GM23248 (cell line): ENCODE measurements around the gene ADAMTS7. TPM values are rescaled to one million over a fixed set of nuclear protein-coding genes. Genes with fewer than 3 reads are reported as not detected.

Experiments used
- DNase-seq: peaks from one replicate; pipeline ENCODE4 v3.0.0-alpha.2; 2015
- H2AFZ ChIP-seq: fragments of 200-600 bp; sonication (generic); 2 replicates; pipeline ENCODE4 v1.6.1; 2016; ENCODE audit warnings: antibody characterized with exemption
- H3F3A ChIP-seq: fragments of 200-600 bp; sonication (generic); 2 replicates; pipeline ENCODE4 v1.6.1; 2016; ENCODE audit warnings: mild to moderate bottlenecking, antibody characterized with exemption, mixed run types; ENCODE audit not compliant: insufficient read depth
- H3K27ac ChIP-seq: fragments of 200-600 bp; sonication (generic); 2 replicates; pipeline ENCODE4 v1.5.1; 2016; ENCODE audit warnings: mild to moderate bottlenecking
- H3K27me3 ChIP-seq: fragments of 200-600 bp; sonication (generic); replicated peaks from 2 replicates; pipeline ENCODE4 v1.6.1; 2016; ENCODE audit warnings: mild to moderate bottlenecking; ENCODE audit not compliant: insufficient read depth
- H3K36me3 ChIP-seq: fragments of 200-600 bp; sonication (generic); 2 replicates; pipeline ENCODE4 v1.6.1; 2016; ENCODE audit warnings: low read depth, mild to moderate bottlenecking
- H3K4me1 ChIP-seq: fragments of 200-600 bp; sonication (generic); 2 replicates; pipeline ENCODE4 v1.6.1; 2016; ENCODE audit warnings: mild to moderate bottlenecking; ENCODE audit not compliant: insufficient read depth
- H3K4me2 ChIP-seq: fragments of 200-600 bp; sonication (generic); one replicate; pipeline ENCODE4 v1.6.1; 2016; ENCODE audit warnings: mild to moderate bottlenecking; ENCODE audit not compliant: unreplicated experiment
- H3K4me3 ChIP-seq: fragments of 200-600 bp; sonication (generic); 2 replicates; pipeline ENCODE4 v1.5.1; 2016; ENCODE audit warnings: mild to moderate bottlenecking
- H3K79me2 ChIP-seq: fragments of 200-600 bp; sonication (generic); 2 replicates; pipeline ENCODE4 v1.6.1; 2016; ENCODE audit warnings: mild to moderate bottlenecking; ENCODE audit not compliant: insufficient read depth
- H3K9ac ChIP-seq: fragments of 200-600 bp; sonication (generic); 2 replicates; pipeline ENCODE4 v1.6.1; 2016; ENCODE audit warnings: mild to moderate bottlenecking
- H3K9me2 ChIP-seq: fragments of 200-600 bp; sonication (generic); 2 replicates; pipeline ENCODE4 v1.6.1; 2016; ENCODE audit warnings: mixed run types, mild to moderate bottlenecking, moderate library complexity; ENCODE audit not compliant: insufficient read depth
- H3K9me3 ChIP-seq: fragments of 200-600 bp; sonication (generic); one replicate; pipeline ENCODE4 v1.6.1; 2017; ENCODE audit warnings: low read depth
- H4K20me1 ChIP-seq: fragments of 200-600 bp; sonication (generic); 2 replicates; pipeline ENCODE4 v1.6.0; 2016; ENCODE audit not compliant: insufficient read depth
- EZH2 ChIP-seq: fragments of 200-600 bp; sonication (generic); IDR thresholded peaks from 2 replicates; pipeline ENCODE4 v1.6.1; 2018; ENCODE audit warnings: antibody characterized with exemption, mild to moderate bottlenecking; ENCODE audit not compliant: insufficient read depth, poor library complexity, severe bottlenecking
- EZH2phosphoT487 ChIP-seq: fragments of 200-600 bp; sonication (generic); IDR thresholded peaks from 2 replicates; pipeline ENCODE4 v1.6.1; 2018; ENCODE audit warnings: antibody characterized with exemption, moderate library complexity, mild to moderate bottlenecking, low read depth; ENCODE audit not compliant: insufficient read depth
- WGBS, 2 experiments: methylation state at CpG; one replicate each; pipeline ENCODE4 v1.1.6; 2015 to 2017; ENCODE audit warnings: low lambda C conversion rate in 2 of 2, low coverage in 1 of 2; ENCODE audit errors: missing lambda C conversion rate in 2 of 2; 5-methylcytosine and 5-hydroxymethylcytosine counted together
- in situ Hi-C: fragments of 300-500 bp; cut with MboI; formaldehyde crosslinking; loops from 2 replicates; pipeline ENCODE4 v1.15.0; 2020
- polyA plus RNA-seq: library from polyadenylated mRNA; unstranded; fragments of >200 nt; fragmentation: Nextera tagmentation; extraction: Ambion mirVana; gene quantifications from 2 replicates; pipeline ENCODE4 v1.2.1, GENCODE V29; 2016
- total RNA-seq: library from RNA; depleted of rRNA; stranded (reverse); fragments of >200 nt; shearing (Covaris generic); gene quantifications from 2 replicates; pipeline ENCODE4 v1.2.3, GENCODE V29; 2014

ADAMTS7 gene
- total and polyA plus RNA-seq, 2 experiments from 2014 or later = 0.89 to 2.4 TPM

- in situ Hi-C loops = no loop called here
- Histone ChIP-seq H3K9me2 (no peaks in the 10 kb centered on the region), H3F3A (no peaks in the 10 kb centered on the region), H3K79me2 (no peaks in the 10 kb centered on the region), H3K4me2 (no peak overlapping the region), H3K27me3 (peaks cover 9% of the 10 kb centered on the region; the same call in 1 of the 2 replicates), H4K20me1 (no peaks in the 10 kb centered on the region), H3K4me1 (no peaks in the 10 kb centered on the region), H3K36me3 (no peaks in the 10 kb centered on the region), H3K27ac (no peak overlapping the region), H2AFZ (no peak overlapping the region), H3K9ac (no peak overlapping the region), H3K4me3 (no peak overlapping the region), H3K9me3 (no peaks in the 10 kb centered on the region)
- TF ChIP-seq EZH2 (no peak), EZH2phosphoT487 (no peak)
- DNase-seq = peak; percentile 43
- WGBS, 2 experiments = 11 to 24% methylated on average over 3 of the region's 3 CpGs
Measured at GRCh38 chr15:78838489-78838888, 27.2 kb upstream of the ADAMTS7 start.

DNA sequence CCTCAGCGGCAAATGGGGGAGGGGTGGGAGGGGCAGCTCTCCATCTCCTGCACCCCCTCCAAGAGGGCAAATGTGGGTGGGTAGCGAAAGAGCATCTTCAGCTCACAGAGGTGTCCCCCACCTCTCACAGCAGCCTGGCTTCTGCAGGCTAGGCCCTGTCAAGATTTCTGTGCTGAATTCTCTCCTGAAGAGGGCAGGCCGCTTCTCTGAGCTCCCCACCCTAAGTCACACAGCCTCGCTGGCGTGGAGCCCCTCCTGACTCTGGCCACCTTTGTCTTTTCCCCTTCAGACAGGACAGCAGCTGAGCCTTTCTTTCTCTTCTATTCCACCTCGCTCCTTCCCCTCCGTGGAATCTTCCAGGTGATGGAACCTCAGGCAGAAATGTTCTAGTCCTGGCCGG, 26.3 kb upstream of the ADAMTS7 start:
- Histone ChIP-seq H3K9me3 (no peaks in the 10 kb centered on the region), H3K4me1 (no peaks in the 10 kb centered on the region), H2AFZ (no peak overlapping the region), H3K4me3 (no peak overlapping the region), H4K20me1 (no peaks in the 10 kb centered on the region), H3K36me3 (no peaks in the 10 kb centered on the region), H3K79me2 (no peaks in the 10 kb centered on the region), H3K27ac (no peak overlapping the region), H3F3A (no peaks in the 10 kb centered on the region), H3K4me2 (no peak overlapping the region), H3K9me2 (no peaks in the 10 kb centered on the region), H3K27me3 (peaks cover 18% of the 10 kb centered on the region; the same call in 1 of the 2 replicates), H3K9ac (no peak overlapping the region)
- TF ChIP-seq EZH2phosphoT487 (no peak), EZH2 (no peak)
- in situ Hi-C loops = no loop called here
- DNase-seq = no peak
- 82 to 84% methylated on average over 6 to 8 of the region's 8 CpGs for WGBS, 2 experiments

DNA sequence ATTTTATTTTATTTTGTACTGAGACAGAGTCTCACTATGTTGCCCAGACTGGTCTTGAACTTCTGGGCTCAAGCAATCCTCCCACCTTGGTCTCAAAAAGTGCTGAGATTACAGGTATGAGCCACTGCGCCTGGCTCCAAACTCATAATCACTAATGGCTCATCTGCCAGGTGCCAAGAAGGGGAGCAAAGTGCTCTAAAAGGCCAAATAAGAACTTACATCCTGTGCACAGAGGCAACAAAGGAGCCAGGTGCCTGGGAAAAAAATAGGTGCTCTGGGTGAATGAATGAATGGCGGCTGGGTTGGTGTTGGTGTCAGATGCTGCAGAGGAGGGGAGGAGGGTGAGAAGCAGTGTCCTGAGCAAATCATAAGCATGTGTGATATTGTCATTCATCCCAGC, 25.9 kb upstream of the ADAMTS7 start:
- H3K4me2 ChIP-seq = no peak overlapping the region
- no peak for DNase-seq
- no peaks in the 10 kb centered on the region for H3K4me1 ChIP-seq
- TF ChIP-seq EZH2 (no peak), EZH2phosphoT487 (no peak)
- no peaks in the 10 kb centered on the region for H4K20me1 ChIP-seq
- no peak overlapping the region for H3K4me3 ChIP-seq
- no peaks in the 10 kb centered on the region for H3K9me2 ChIP-seq
- peaks cover 22% of the 10 kb centered on the region; the same call in 1 of the 2 replicates for H3K27me3 ChIP-seq
- H3K9me3 ChIP-seq = no peaks in the 10 kb centered on the region
- H3K79me2 ChIP-seq = no peaks in the 10 kb centered on the region
- 69 to 75% methylated on average over 2 of the region's 2 CpGs for WGBS, 2 experiments
- no peak overlapping the region for H3K9ac ChIP-seq
- H2AFZ ChIP-seq = no peak overlapping the region
- in situ Hi-C loops = no loop called here
- no peaks in the 10 kb centered on the region for H3K36me3 ChIP-seq
- no peaks in the 10 kb centered on the region for H3F3A ChIP-seq
- H3K27ac ChIP-seq = no peak overlapping the region

GRCh38 chr15:78836333-78836732, 25.1 kb upstream of the ADAMTS7 start:
- DNase-seq = no peak
- TF ChIP-seq EZH2 (no peak), EZH2phosphoT487 (no peak)
- Histone ChIP-seq H4K20me1 (no peaks in the 10 kb centered on the region), H3K4me1 (no peaks in the 10 kb centered on the region), H3K36me3 (no peaks in the 10 kb centered on the region), H3K4me3 (no peak overlapping the region), H3K9ac (no peak overlapping the region), H2AFZ (no peak overlapping the region), H3K4me2 (no peak overlapping the region), H3K27ac (no peak overlapping the region), H3K27me3 (peaks cover 22% of the 10 kb centered on the region; the same call in 1 of the 2 replicates), H3K9me3 (no peaks in the 10 kb centered on the region), H3K9me2 (no peaks in the 10 kb centered on the region), H3F3A (no peaks in the 10 kb centered on the region), H3K79me2 (no peaks in the 10 kb centered on the region)
- 61 to 73% methylated on average over 1 of the region's 1 CpG for WGBS, 2 experiments
- in situ Hi-C loops = no loop called here
